Measurements from ENCODE around the gene ERBB4.

Gene ERBB4

GRCh38 chr2:212032536-212033219, 505.9 kb downstream of the ERBB4 start:
- Histone ChIP-seq H3K9me2 (replicated peaks; ENCODE audit: low read depth, low read length) (no peaks in the 10 kb centered on the region), H3K79me2 (ENCODE audit: insufficient read depth, low read length) (no peaks in the 10 kb centered on the region), H3K4me3 (ENCODE audit: low read length, poor library complexity, severe bottlenecking) (no peak overlapping the region), H3K4me1 (ENCODE audit: insufficient read depth, low read length, poor library complexity, severe bottlenecking) (no peaks in the 10 kb centered on the region), H3K4me2 (ENCODE audit: low read depth, low read length, poor library complexity, severe bottlenecking) (no peak overlapping the region), H4K20me1 (ENCODE audit: insufficient read depth, low read length, poor library complexity, severe bottlenecking) (no peaks in the 10 kb centered on the region), H3K9ac (ENCODE audit: low read depth, low read length, poor library complexity, severe bottlenecking) (no peak overlapping the region), H2AFZ (ENCODE audit: low read length) (no peak overlapping the region), H3F3A (ENCODE audit: low read depth) (no peaks in the 10 kb centered on the region), H3K36me3 (ENCODE audit: insufficient read depth, low read length) (no peaks in the 10 kb centered on the region), H3K27me3 (ENCODE audit: insufficient read depth, low read length, poor library complexity, severe bottlenecking) (no peaks in the 10 kb centered on the region), H3K9me3 (ENCODE audit: insufficient read depth, low read depth, low read length) (no peaks in the 10 kb centered on the region)
- TF ChIP-seq CTCF (conservative IDR thresholded peaks at IDR 0.05; ENCODE audit: low read length) (no peak), EZH2phosphoT487 (IDR thresholded peaks at IDR 0.05; ENCODE audit: borderline replicate concordance) (no peak)

GRCh38 chr2:212032032-212032431, 506.6 kb downstream of the ERBB4 start:
- no peaks in the 10 kb centered on the region for H4K20me1 ChIP-seq (ENCODE audit: insufficient read depth, low read length, poor library complexity, severe bottlenecking)
- no peaks in the 10 kb centered on the region for H3F3A ChIP-seq (ENCODE audit: low read depth)
- no peak overlapping the region for H3K9ac ChIP-seq (ENCODE audit: low read depth, low read length, poor library complexity, severe bottlenecking)
- H2AFZ ChIP-seq (ENCODE audit: low read length), result no peak overlapping the region
- no peaks in the 10 kb centered on the region for H3K9me2 ChIP-seq (replicated peaks; ENCODE audit: low read depth, low read length)
- TF ChIP-seq EZH2phosphoT487 (IDR thresholded peaks at IDR 0.05; ENCODE audit: borderline replicate concordance) (no peak), CTCF (conservative IDR thresholded peaks at IDR 0.05; ENCODE audit: low read length) (no peak)
- H3K4me2 ChIP-seq (ENCODE audit: low read depth, low read length, poor library complexity, severe bottlenecking), result no peak overlapping the region
- H3K4me3 ChIP-seq (ENCODE audit: low read length, poor library complexity, severe bottlenecking), result no peak overlapping the region
- H3K36me3 ChIP-seq (ENCODE audit: insufficient read depth, low read length), result no peaks in the 10 kb centered on the region
- no peaks in the 10 kb centered on the region for H3K9me3 ChIP-seq (ENCODE audit: insufficient read depth, low read depth, low read length)
- H3K4me1 ChIP-seq (ENCODE audit: insufficient read depth, low read length, poor library complexity, severe bottlenecking), result no peaks in the 10 kb centered on the region
- no peaks in the 10 kb centered on the region for H3K79me2 ChIP-seq (ENCODE audit: insufficient read depth, low read length)
- no peaks in the 10 kb centered on the region for H3K27me3 ChIP-seq (ENCODE audit: insufficient read depth, low read length, poor library complexity, severe bottlenecking)

- Histone ChIP-seq H3K27me3 (ENCODE audit: insufficient read depth, low read length, poor library complexity, severe bottlenecking) (no peaks in the 10 kb centered on the region), H3K9me3 (ENCODE audit: insufficient read depth, low read depth, low read length) (no peaks in the 10 kb centered on the region), H3K9me2 (replicated peaks; ENCODE audit: low read depth, low read length) (no peaks in the 10 kb centered on the region), H3K9ac (ENCODE audit: low read depth, low read length, poor library complexity, severe bottlenecking) (no peak overlapping the region), H3K4me3 (ENCODE audit: low read length, poor library complexity, severe bottlenecking) (no peak overlapping the region), H3K79me2 (ENCODE audit: insufficient read depth, low read length) (no peaks in the 10 kb centered on the region), H3F3A (ENCODE audit: low read depth) (no peaks in the 10 kb centered on the region), H3K36me3 (ENCODE audit: insufficient read depth, low read length) (no peaks in the 10 kb centered on the region), H3K4me2 (ENCODE audit: low read depth, low read length, poor library complexity, severe bottlenecking) (no peak overlapping the region), H2AFZ (ENCODE audit: low read length) (no peak overlapping the region), H4K20me1 (ENCODE audit: insufficient read depth, low read length, poor library complexity, severe bottlenecking) (no peaks in the 10 kb centered on the region), H3K4me1 (ENCODE audit: insufficient read depth, low read length, poor library complexity, severe bottlenecking) (no peaks in the 10 kb centered on the region)
- TF ChIP-seq CTCF (conservative IDR thresholded peaks at IDR 0.05; ENCODE audit: low read length), result no peak
- no peak for TF ChIP-seq EZH2phosphoT487 (IDR thresholded peaks at IDR 0.05; ENCODE audit: borderline replicate concordance)
Observed at GRCh38 chr2:212030709-212031108, 507.9 kb downstream of the ERBB4 start.
